Activated CD4-positive, alpha-beta memory T cell treated with anti-CD3 and anti-CD28 coated beads, Interleukin-2, amount 10 ng/mL, durations not matched to agents 7 days and 5 days (primary cell): Measurements from ENCODE around the gene ARHGAP9. TPM values are rescaled to one million over a fixed set of nuclear protein-coding genes. Genes with fewer than 3 reads are reported as not detected.
"Not testable (repeated sequence)": the region's sequence is repeated elsewhere in the genome, so short reads cannot be mapped to it uniquely, and the experiment has no call there.

Experiments used
- CTCF ChIA-PET: fragments of 350-600 bp; sonication (Branson Sonifier 250); formaldehyde crosslinking; loops from one replicate; lab custom pipeline; 2021; ENCODE audit warnings: antibody characterized with exemption, inconsistent platforms; lab: Charles Lee
- POLR2A ChIA-PET: fragments of 350-600 bp; sonication (Branson Sonifier 250); formaldehyde crosslinking; loops from one replicate; lab custom pipeline; 2021; ENCODE audit warnings: antibody characterized with exemption; lab: Charles Lee
- DNase-seq: peaks from one replicate; pipeline ENCODE4 v3.0.0-alpha.2; 2020
- H3K27ac Mint-ChIP-seq: one replicate; pipeline ENCODE4 v1.8.0; 2021; ENCODE audit warnings: mild to moderate bottlenecking, mixed read lengths
- H3K27me3 Mint-ChIP-seq: one replicate; pipeline ENCODE4 v1.8.0; 2021; ENCODE audit warnings: mixed read lengths
- H3K36me3 Mint-ChIP-seq: one replicate; pipeline ENCODE4 v1.8.0; 2021; ENCODE audit warnings: low read depth, mixed read lengths
- H3K4me1 Mint-ChIP-seq: one replicate; pipeline ENCODE4 v1.8.0; 2021; ENCODE audit warnings: mixed read lengths
- H3K4me3 Mint-ChIP-seq: one replicate; pipeline ENCODE4 v1.8.0; 2021; ENCODE audit warnings: mild to moderate bottlenecking, mixed read lengths
- H3K9me3 Mint-ChIP-seq: one replicate; pipeline ENCODE4 v1.8.0; 2021; ENCODE audit warnings: mixed read lengths
- total RNA-seq, 2 experiments: library from RNA; stranded (reverse); gene quantifications; one replicate each; pipeline ENCODE4 v1.2.3, GENCODE V29; 2021

Gene ARHGAP9
- total RNA-seq, 2 experiments from 2014 or later, result 171 to 188 TPM

GRCh38 chr12:57515408-57515933, 35.8 kb upstream of the ARHGAP9 start:
- no peak for DNase-seq
- Mint-ChIP-seq H3K4me3 (no peak overlapping the region), H3K27ac (peak overlapping the region; percentile 11), H3K9me3 (no peaks in the 10 kb centered on the region), H3K27me3 (no peaks in the 10 kb centered on the region), H3K4me1 (peaks cover 24% of the 10 kb centered on the region), H3K36me3 (peaks cover 85% of the 10 kb centered on the region)
- CTCF ChIA-PET, result interaction anchor here (0.8 to 1.3 kb wide), 2 partner anchors 16 to 56 kb away, joined by 3 to 4 read pairs; partner anchors contain the start of gene GLI1
- POLR2A ChIA-PET, result interaction anchor here (1.1 to 2.9 kb wide), 8 partner anchors 8 to 39 kb away, joined by 3 to 11 read pairs (median 4); partner anchors contain the start of gene MARS1

- no peaks in the 10 kb centered on the region for H3K27me3 Mint-ChIP-seq
- H3K9me3 Mint-ChIP-seq, result no peaks in the 10 kb centered on the region
- peaks cover 79% of the 10 kb centered on the region for H3K36me3 Mint-ChIP-seq
- no peak for DNase-seq
- ChIA-PET CTCF (interaction anchor here (0.6 kb wide), 1 partner anchor 52 kb away, joined by 3 read pairs; no protein-coding TSS in a partner anchor), POLR2A (interaction anchor here (0.9 to 2.9 kb wide), 9 partner anchors 9 to 38 kb away, joined by 3 to 11 read pairs (median 4); partner anchors contain the start of gene MARS1)
- peaks cover 24% of the 10 kb centered on the region for H3K4me1 Mint-ChIP-seq
- H3K27ac Mint-ChIP-seq, result no peak overlapping the region
- H3K4me3 Mint-ChIP-seq, result no peak overlapping the region
These were observed 35.2 kb upstream of the ARHGAP9 start for GRCh38 chr12:57514720-57515407.

- peaks cover 79% of the 10 kb centered on the region for H3K36me3 Mint-ChIP-seq
- peaks cover 21% of the 10 kb centered on the region for H3K4me1 Mint-ChIP-seq
- not testable (repeated sequence) for H3K27me3 Mint-ChIP-seq, H3K9me3 Mint-ChIP-seq, DNase-seq, H3K4me3 Mint-ChIP-seq, H3K27ac Mint-ChIP-seq
- ChIA-PET POLR2A (interaction anchor here (0.9 to 1.7 kb wide), 5 partner anchors 10 to 34 kb away, joined by 3 to 9 read pairs (median 4); partner anchors contain the start of gene MARS1), CTCF (interaction anchor here (0.6 kb wide), 1 partner anchor 51 kb away, joined by 3 read pairs; no protein-coding TSS in a partner anchor)
These were observed 34.6 kb upstream of the ARHGAP9 start for GRCh38 chr12:57514246-57514645.

GRCh38 chr12:57513677-57514076, 34.0 kb upstream of the ARHGAP9 start:
- ChIA-PET POLR2A (interaction anchor here (0.9 to 1.6 kb wide), 2 partner anchors 18 to 26 kb away, joined by 3 to 7 read pairs; partner anchors contain the start of gene MARS1), CTCF (interaction anchor here (1.3 kb wide), 1 partner anchor 55 kb away, joined by 3 read pairs; no protein-coding TSS in a partner anchor)
- not testable (repeated sequence) for H3K27me3 Mint-ChIP-seq, H3K4me3 Mint-ChIP-seq, H3K9me3 Mint-ChIP-seq, DNase-seq, H3K27ac Mint-ChIP-seq
- peaks cover 76% of the 10 kb centered on the region for H3K36me3 Mint-ChIP-seq
- H3K4me1 Mint-ChIP-seq, result peaks cover 16% of the 10 kb centered on the region

GRCh38 chr12:57513266-57513665, 33.6 kb upstream of the ARHGAP9 start:
- ChIA-PET POLR2A (interaction anchor here (0.8 kb wide), 1 partner anchor 9 kb away, joined by 3 read pairs; no protein-coding TSS in a partner anchor), CTCF (interaction anchor here (1.3 kb wide), 1 partner anchor 55 kb away, joined by 3 read pairs; no protein-coding TSS in a partner anchor)
- Mint-ChIP-seq H3K9me3 (no peaks in the 10 kb centered on the region), H3K4me3 (no peak overlapping the region), H3K36me3 (peaks cover 72% of the 10 kb centered on the region), H3K4me1 (peaks cover 12% of the 10 kb centered on the region), H3K27ac (no peak overlapping the region), H3K27me3 (no peaks in the 10 kb centered on the region)
- DNase-seq, result no peak

GRCh38 chr12:57512665-57513064, 33.0 kb upstream of the ARHGAP9 start:
- POLR2A ChIA-PET, result interaction anchor here (0.8 to 1.6 kb wide), 2 partner anchors 8 kb away, joined by 3 to 5 read pairs; partner anchors contain the start of gene DDIT3
- peaks cover 68% of the 10 kb centered on the region for H3K36me3 Mint-ChIP-seq

GRCh38 chr12:57511588-57512325, 32.1 kb upstream of the ARHGAP9 start:
- DNase-seq, result no peak
- H3K4me3 Mint-ChIP-seq, result no peak overlapping the region
- no peaks in the 10 kb centered on the region for H3K4me1 Mint-ChIP-seq
- H3K27me3 Mint-ChIP-seq, result no peaks in the 10 kb centered on the region
- no peaks in the 10 kb centered on the region for H3K9me3 Mint-ChIP-seq
- ChIA-PET POLR2A (interaction anchor here (1.6 kb wide), 1 partner anchor 9 kb away, joined by 5 read pairs; the partner anchor contains the start of gene DDIT3), CTCF (no interaction called here)
- no peak overlapping the region for H3K27ac Mint-ChIP-seq
- H3K36me3 Mint-ChIP-seq, result peaks cover 59% of the 10 kb centered on the region

More at GRCh38 chr12:57512665-57513064, 33.0 kb upstream of the ARHGAP9 start:
- Mint-ChIP-seq H3K27me3 (no peaks in the 10 kb centered on the region), H3K27ac (no peak overlapping the region), H3K4me1 (peaks cover 8% of the 10 kb centered on the region), H3K4me3 (no peak overlapping the region), H3K9me3 (no peaks in the 10 kb centered on the region)
- CTCF ChIA-PET, result interaction anchor here (1.3 kb wide), 1 partner anchor 54 kb away, joined by 3 read pairs; no protein-coding TSS in a partner anchor
- no peak for DNase-seq

GRCh38 chr12:57511161-57511560, 31.5 kb upstream of the ARHGAP9 start:
- Mint-ChIP-seq H3K36me3 (peaks cover 57% of the 10 kb centered on the region), H3K27ac (no peak overlapping the region), H3K9me3 (no peaks in the 10 kb centered on the region), H3K4me1 (no peaks in the 10 kb centered on the region), H3K27me3 (no peaks in the 10 kb centered on the region), H3K4me3 (no peak overlapping the region)
- no peak for DNase-seq
- CTCF ChIA-PET, result no interaction called here
- POLR2A ChIA-PET, result interaction anchor here (0.8 to 1.6 kb wide), 2 partner anchors 9 to 13 kb away, joined by 3 to 5 read pairs; partner anchors contain the start of gene DDIT3

- DNase-seq, POLR2A ChIA-PET, H3K9me3 Mint-ChIP-seq, H3K27me3 Mint-ChIP-seq, H3K27ac Mint-ChIP-seq, CTCF ChIA-PET, H3K4me1 Mint-ChIP-seq, H3K4me3 Mint-ChIP-seq: not testable (repeated sequence)
- H3K36me3 Mint-ChIP-seq, result peaks cover 63% of the 10 kb centered on the region
These were observed 28.1 kb upstream of the ARHGAP9 start for GRCh38 chr12:57507796-57508195.

GRCh38 chr12:57506541-57506940, 26.9 kb upstream of the ARHGAP9 start:
- not testable (repeated sequence) for H3K27me3 Mint-ChIP-seq, H3K4me1 Mint-ChIP-seq, H3K27ac Mint-ChIP-seq, H3K9me3 Mint-ChIP-seq, DNase-seq, H3K4me3 Mint-ChIP-seq
- ChIA-PET POLR2A (interaction anchor here (1.0 kb wide), 1 partner anchor 19 kb away, joined by 3 read pairs; the partner anchor contains the start of gene MARS1), CTCF (interaction anchor here (1.6 kb wide), 1 partner anchor 41 kb away, joined by 3 read pairs; the partner anchor contains the start of gene DCTN2)
- peaks cover 59% of the 10 kb centered on the region for H3K36me3 Mint-ChIP-seq

GRCh38 chr12:57502311-57502969, 22.8 kb upstream of the ARHGAP9 start:
- not testable (repeated sequence) for H3K4me1 Mint-ChIP-seq, H3K27ac Mint-ChIP-seq, DNase-seq, H3K9me3 Mint-ChIP-seq, H3K27me3 Mint-ChIP-seq, H3K4me3 Mint-ChIP-seq
- H3K36me3 Mint-ChIP-seq, result peaks cover 79% of the 10 kb centered on the region
- CTCF ChIA-PET, result interaction anchor here (1.1 to 1.7 kb wide), 2 partner anchors 26 to 277 kb away, joined by 4 to 5 read pairs; no protein-coding TSS in a partner anchor
- POLR2A ChIA-PET, result interaction anchor here (1.6 to 3.1 kb wide), 2 partner anchors 16 to 18 kb away, joined by 3 to 10 read pairs; partner anchors contain the start of gene DDIT3
